ENCODE results near the gene ELMO3.

DNA sequence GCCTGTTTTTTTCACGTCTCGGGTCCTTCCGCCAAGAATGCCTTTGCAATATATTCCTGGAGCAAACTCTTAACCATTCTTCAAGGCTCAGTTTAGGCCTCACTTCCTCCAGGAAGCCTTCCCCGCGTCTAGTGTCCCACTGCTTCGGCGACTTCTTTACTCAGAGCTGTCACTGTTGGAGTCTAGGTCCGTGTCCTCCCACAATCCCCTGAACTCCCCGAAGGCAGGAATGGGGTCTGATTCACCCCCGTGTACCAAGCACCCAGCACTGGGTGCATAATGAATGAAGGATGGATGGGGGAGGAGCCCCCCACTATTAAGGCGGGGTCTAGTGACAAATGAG is 15.7 kb upstream of the ELMO3 start:
- TF ChIP-seq EZH2 (IDR thresholded peaks at IDR 0.05) (no peak), EZH2phosphoT487 (IDR thresholded peaks at IDR 0.05) (no peak)
- TF ChIP-seq, protein P1, sequence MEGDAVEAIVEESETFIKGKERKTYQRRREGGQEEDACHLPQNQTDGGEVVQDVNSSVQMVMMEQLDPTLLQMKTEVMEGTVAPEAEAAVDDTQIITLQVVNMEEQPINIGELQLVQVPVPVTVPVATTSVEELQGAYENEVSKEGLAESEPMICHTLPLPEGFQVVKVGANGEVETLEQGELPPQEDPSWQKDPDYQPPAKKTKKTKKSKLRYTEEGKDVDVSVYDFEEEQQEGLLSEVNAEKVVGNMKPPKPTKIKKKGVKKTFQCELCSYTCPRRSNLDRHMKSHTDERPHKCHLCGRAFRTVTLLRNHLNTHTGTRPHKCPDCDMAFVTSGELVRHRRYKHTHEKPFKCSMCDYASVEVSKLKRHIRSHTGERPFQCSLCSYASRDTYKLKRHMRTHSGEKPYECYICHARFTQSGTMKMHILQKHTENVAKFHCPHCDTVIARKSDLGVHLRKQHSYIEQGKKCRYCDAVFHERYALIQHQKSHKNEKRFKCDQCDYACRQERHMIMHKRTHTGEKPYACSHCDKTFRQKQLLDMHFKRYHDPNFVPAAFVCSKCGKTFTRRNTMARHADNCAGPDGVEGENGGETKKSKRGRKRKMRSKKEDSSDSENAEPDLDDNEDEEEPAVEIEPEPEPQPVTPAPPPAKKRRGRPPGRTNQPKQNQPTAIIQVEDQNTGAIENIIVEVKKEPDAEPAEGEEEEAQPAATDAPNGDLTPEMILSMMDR (IDR thresholded peaks at IDR 0.05): no peak

All from neural progenitor cell (in vitro differentiated cells).